T-cell (primary cell): Measurements from ENCODE around the gene CHRNA4. TPM values are rescaled to one million over a fixed set of nuclear protein-coding genes. Genes with fewer than 3 reads are reported as not detected.

Experiments
- ATAC-seq, 4 experiments: fragments of 200-7000 bp in 3 of 4; fragments of 150-1000 bp in 1 of 4; cut with Tn5 transposase; replicated peaks in 1 of 4; 1 replicate in 3 of 4; 2 replicates in 1 of 4; pipeline ENCODE4 v1.10.0; 2021; ENCODE audit warnings: moderate library complexity in 3 of 4, mild to moderate bottlenecking in 2 of 4, moderate number of reproducible peaks in 1 of 4
- CTCF ChIA-PET, 2 donors: fragments of 300-600 bp; sonication (Branson Sonifier 250); formaldehyde crosslinking; loops; one replicate each; lab custom pipeline; 2022; ENCODE audit warnings: antibody characterized with exemption in 2 of 2; lab: Charles Lee
- POLR2A ChIA-PET, 2 donors: fragments of 300-600 bp; sonication (Branson Sonifier 250); formaldehyde crosslinking; loops; one replicate each; lab custom pipeline; 2022; ENCODE audit warnings: antibody characterized with exemption in 2 of 2; lab: Charles Lee
- DNase-seq, 35 experiments: peaks; one replicate each; pipeline versions ENCODE4 v3.0.0 to v3.0.0-alpha.2; 2013 to 2023
- H3K27ac ChIP-seq: one replicate; pipeline ENCODE4 v1.5.1; 2013; ENCODE audit warnings: low read length
- H3K27me3 ChIP-seq, 2 experiments: replicated peaks in 1 of 2; 1 replicate in 1 of 2; 2 replicates in 1 of 2; pipeline versions ENCODE4 v1.6.1 to v1.7.0; 2013; ENCODE audit warnings: low read length in 1 of 2, mixed read lengths in 1 of 2; ENCODE audit not compliant: control insufficient read depth in 2 of 2, insufficient read depth in 2 of 2; ENCODE audit errors: extremely low read depth in 1 of 2
- H3K36me3 ChIP-seq, 2 donors: 1 replicate in 1 of 2; 2 replicates in 1 of 2; pipeline versions ENCODE4 v1.6.1 to v1.7.0; 2013; ENCODE audit warnings: low read length in 1 of 2; ENCODE audit not compliant: control insufficient read depth in 2 of 2, insufficient read depth in 1 of 2; ENCODE audit errors: extremely low read depth in 1 of 2
- H3K4me1 ChIP-seq, 2 experiments: 1 replicate in 1 of 2; 2 replicates in 1 of 2; pipeline versions ENCODE4 v1.6.1 to v1.7.0; 2013; ENCODE audit warnings: low read length in 2 of 2, mixed read lengths in 1 of 2; ENCODE audit not compliant: insufficient read depth in 2 of 2, control insufficient read depth in 1 of 2; ENCODE audit errors: extremely low read depth in 1 of 2
- H3K4me3 ChIP-seq, 2 donors: 1 replicate in 1 of 2; 2 replicates in 1 of 2; pipeline versions ENCODE4 v1.5.1 to v1.7.0; 2013; ENCODE audit warnings: mild to moderate bottlenecking in 2 of 2, low read length in 1 of 2, moderate library complexity in 1 of 2; ENCODE audit not compliant: control insufficient read depth in 1 of 2; ENCODE audit errors: extremely low read depth in 1 of 2
- H3K9me3 ChIP-seq: 2 replicates; pipeline ENCODE4 v1.7.0; 2013
- H3K27ac Mint-ChIP-seq, 2 donors: one replicate each; pipeline ENCODE4 v1.8.0; 2020 to 2021; ENCODE audit warnings: mild to moderate bottlenecking in 2 of 2, mixed read lengths in 2 of 2
- H3K27me3 Mint-ChIP-seq, 2 donors: one replicate each; pipeline ENCODE4 v1.8.0; 2021 to 2022; ENCODE audit warnings: mixed read lengths in 2 of 2
- H3K36me3 Mint-ChIP-seq: one replicate; pipeline ENCODE4 v1.8.0; 2021; ENCODE audit warnings: mixed read lengths
- H3K4me1 Mint-ChIP-seq, 3 donors: one replicate each; pipeline ENCODE4 v1.8.0; 2020 to 2022; ENCODE audit warnings: mixed read lengths in 3 of 3, mild to moderate bottlenecking in 1 of 3
- H3K4me3 Mint-ChIP-seq, 3 donors: one replicate each; pipeline ENCODE4 v1.8.0; 2020 to 2022; ENCODE audit warnings: mild to moderate bottlenecking in 3 of 3, mixed read lengths in 3 of 3, moderate library complexity in 3 of 3
- H3K9me3 Mint-ChIP-seq, 3 donors: one replicate each; pipeline ENCODE4 v1.8.0; 2020 to 2022; ENCODE audit warnings: mixed read lengths in 3 of 3
- WGBS: methylation state at CpG from one replicate; pipeline ENCODE4 v1.1.5; 2013; ENCODE audit warnings: missing lambda C conversion rate; ENCODE audit not compliant: insufficient coverage; 5-methylcytosine and 5-hydroxymethylcytosine counted together
- total RNA-seq, 35 experiments: library from RNA in 6 of 35; stranded (reverse) in 6 of 35; fragments of 120-200 nt in 1 of 35; gene quantifications; one replicate each; pipeline versions ENCODE4 v1.2.1 to v1.2.4 and lab custom pipeline; 2013 to 2026

CHRNA4 gene
- not detected for total RNA-seq
- not detected for total RNA-seq (2013)
- 0 to 0.19 (median 0) reads per million in 29 experiments for total RNA-seq (lab: John Stamatoyannopoulos, UW)

DNA sequence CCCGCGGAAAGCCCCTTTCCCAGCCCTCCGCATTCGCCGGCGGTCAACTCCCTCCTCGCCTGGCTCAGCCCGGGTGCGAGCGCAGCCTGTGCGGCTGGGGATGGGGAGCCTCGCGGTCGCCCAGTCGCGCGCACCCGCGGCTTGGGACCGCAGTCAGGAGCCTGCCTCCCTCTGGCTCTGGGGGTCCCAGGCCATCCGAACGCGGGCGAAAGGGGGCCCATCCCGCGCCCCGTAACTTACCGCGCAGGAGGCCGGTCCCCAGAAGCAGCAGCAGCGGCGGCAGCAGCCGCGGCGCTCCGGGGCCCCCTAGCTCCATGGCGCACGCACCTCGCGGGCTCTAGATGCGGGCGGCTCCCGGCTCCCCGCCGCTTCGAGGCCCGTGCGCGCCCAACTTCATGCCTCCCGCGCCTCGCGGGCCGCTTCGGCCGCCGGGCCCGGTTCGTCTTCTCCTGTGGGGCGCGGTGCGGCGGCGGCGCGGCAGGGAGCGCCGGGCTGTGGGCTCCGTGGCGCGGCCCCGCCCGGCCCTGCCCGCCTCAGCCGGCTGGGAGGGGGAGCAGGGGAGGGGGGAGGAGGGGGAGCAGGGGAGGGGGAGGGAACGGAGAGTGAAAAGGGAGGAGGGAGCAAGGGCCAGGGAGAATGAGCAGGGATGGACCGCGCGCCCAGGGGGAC lies at the start of gene CHRNA4:
Gene CHRNA4, minus strand, starts transcription at position 500 of the 669 bp plus-strand sequence. Its CDS starts 184 bp downstream, at position 316.
- Mint-ChIP-seq H3K9me3 (no peaks in the 10 kb centered on the region), H3K36me3 (no peaks in the 10 kb centered on the region), H3K27me3 (peaks cover 16 to 36% of the 10 kb centered on the region in 2 donors), H3K4me3 (no peak within 1 kb of the TSS), H3K4me1 (peaks cover 0 to 7% (median 3%) of the 10 kb centered on the region in 3 donors), H3K27ac (no peak within 1 kb of the TSS)
- ChIA-PET CTCF (no interaction called here), POLR2A (no interaction called here)
- 11% methylated on average over 59 of the region's 79 CpGs for whole genome bisulfite sequencing
- Histone ChIP-seq H3K27me3 (peaks cover 0 to 90% of the 10 kb centered on the region in 2 experiments), H3K9me3 (no peaks in the 10 kb centered on the region), H3K4me3 (no peak within 1 kb of the TSS), H3K4me1 (peaks cover 0 to 7% of the 10 kb centered on the region in 2 experiments), H3K27ac (no peak within 1 kb of the TSS), H3K36me3 (no peaks in the 10 kb centered on the region)
- ATAC-seq (no peak), DNase-seq (no peak)

DNA sequence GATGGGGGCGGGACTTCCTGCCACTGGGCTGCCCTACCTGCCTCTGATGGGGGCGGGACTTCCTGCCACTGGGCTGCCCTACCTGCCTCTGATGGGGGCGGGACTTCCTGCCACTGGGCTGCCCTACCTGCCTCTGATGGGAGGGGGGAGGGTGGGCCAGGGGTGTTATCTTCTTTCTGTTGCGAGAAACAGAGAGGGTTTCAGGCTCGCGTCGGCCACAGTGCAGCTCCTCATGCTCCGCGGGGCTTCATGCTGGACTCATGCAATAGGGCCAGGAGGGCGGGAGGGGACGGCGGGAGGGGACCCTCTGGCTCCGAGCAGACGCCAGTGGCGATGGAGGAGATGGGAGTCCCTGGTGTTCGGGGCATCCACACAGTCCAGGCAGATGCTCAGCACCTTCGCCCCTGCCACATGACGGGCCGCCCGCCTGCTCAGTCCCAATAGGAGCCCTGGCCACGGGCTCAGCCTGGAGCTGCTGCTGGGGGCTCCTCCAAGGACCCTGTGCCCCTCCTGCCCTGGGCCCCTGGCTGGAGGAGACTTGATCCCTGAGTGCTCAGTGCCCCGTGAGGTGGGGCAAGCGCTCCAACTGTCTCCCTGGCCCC lies 48.8 kb upstream of the CHRNA4 start:
- peaks cover 0 to 15% of the 10 kb centered on the region in 2 experiments for H3K4me1 ChIP-seq
- H3K9me3 ChIP-seq: no peaks in the 10 kb centered on the region
- no peaks in the 10 kb centered on the region for H3K36me3 ChIP-seq
- ChIA-PET POLR2A (no interaction called here), CTCF (no interaction called here)
- no peak overlapping the region for H3K27ac ChIP-seq
- Mint-ChIP-seq H3K27me3 (peaks cover 4 to 8% of the 10 kb centered on the region in 2 donors), H3K4me3 (no peak overlapping the region), H3K36me3 (no peaks in the 10 kb centered on the region), H3K9me3 (no peaks in the 10 kb centered on the region), H3K27ac (no peak overlapping the region), H3K4me1 (peaks cover 3 to 10% (median 9%) of the 10 kb centered on the region in 3 donors)
- WGBS: 95% methylated on average over 20 of the region's 23 CpGs
- H3K27me3 ChIP-seq: peaks cover 0 to 42% of the 10 kb centered on the region in 2 experiments
- ATAC-seq (no peak), DNase-seq (no peak)
- no peak overlapping the region for H3K4me3 ChIP-seq

DNA sequence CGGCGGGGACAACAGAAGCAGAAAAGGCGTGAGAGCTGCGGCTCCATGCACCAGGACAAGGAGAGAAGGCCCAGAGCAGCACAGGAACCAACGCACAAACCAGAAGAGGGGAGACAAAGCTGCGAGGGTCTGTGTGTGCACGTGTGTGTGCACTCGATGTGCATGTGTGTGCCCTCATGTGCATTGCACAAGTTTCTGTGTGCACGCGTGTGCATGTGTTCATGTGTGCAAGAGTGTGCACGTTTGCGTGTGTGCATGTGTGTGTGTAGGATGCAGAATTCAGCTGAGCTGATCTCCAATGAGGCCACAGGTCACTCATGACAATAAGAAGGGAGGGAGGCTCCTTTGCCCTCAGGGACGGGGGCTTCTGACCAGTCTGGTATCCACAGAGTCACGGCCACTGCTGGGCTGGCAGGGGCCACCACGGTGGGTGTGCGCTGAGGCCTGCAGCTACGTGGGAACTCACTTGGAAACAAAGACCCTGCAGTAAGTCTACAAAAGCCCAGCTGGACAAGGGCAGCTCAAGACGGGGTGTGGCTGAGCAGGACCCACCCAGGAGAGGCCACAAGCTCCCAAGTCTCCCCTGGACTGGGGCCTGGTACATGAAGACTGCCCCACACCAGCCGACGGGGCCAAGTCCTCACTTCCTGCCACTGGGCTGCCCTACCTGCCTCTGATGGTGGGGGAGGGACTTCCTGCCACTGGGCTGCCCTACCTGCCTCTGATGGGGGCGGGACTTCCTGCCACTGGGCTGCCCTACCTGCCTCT lies 48.1 kb upstream of the CHRNA4 start:
- ChIA-PET CTCF (no interaction called here), POLR2A (no interaction called here)
- Histone ChIP-seq H3K36me3 (no peaks in the 10 kb centered on the region), H3K4me1 (peaks cover 0 to 15% of the 10 kb centered on the region in 2 experiments), H3K27ac (no peak overlapping the region), H3K9me3 (no peaks in the 10 kb centered on the region), H3K27me3 (peaks cover 0 to 35% of the 10 kb centered on the region in 2 experiments), H3K4me3 (no peak overlapping the region)
- peaks cover 4 to 7% of the 10 kb centered on the region in 2 donors for H3K27me3 Mint-ChIP-seq
- no peak overlapping the region for H3K4me3 Mint-ChIP-seq
- WGBS: 89% methylated on average over 17 of the region's 21 CpGs
- H3K27ac Mint-ChIP-seq: no peak overlapping the region
- ATAC-seq (peak in 2 of 4 experiments; percentile 38 to 58), DNase-seq (peak in 7 of 35 experiments; percentile 6 to 29 (median 17))
- H3K4me1 Mint-ChIP-seq: peaks cover 3 to 10% (median 9%) of the 10 kb centered on the region in 3 donors
- no peaks in the 10 kb centered on the region for H3K9me3 Mint-ChIP-seq
- no peaks in the 10 kb centered on the region for H3K36me3 Mint-ChIP-seq

DNA sequence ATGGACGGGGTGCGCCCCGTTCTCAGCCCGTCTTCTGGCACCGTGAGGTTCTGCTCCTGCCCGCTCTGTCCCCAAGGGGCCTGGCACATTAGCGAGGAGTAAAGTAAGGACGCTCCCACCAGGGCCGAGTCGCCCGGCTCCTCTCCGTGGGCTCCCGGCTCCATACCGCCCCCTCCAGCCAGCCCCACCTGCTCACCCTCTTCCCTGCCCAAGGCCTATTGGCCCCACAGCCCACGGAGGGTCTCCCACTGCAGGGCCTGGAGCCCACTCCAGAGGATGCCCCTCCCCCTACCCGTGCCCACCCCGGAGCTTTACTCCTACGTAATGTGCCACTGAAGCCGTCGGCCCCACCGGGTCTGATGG lies 47.5 kb upstream of the CHRNA4 start:
- Histone ChIP-seq H3K4me1 (peaks cover 0 to 15% of the 10 kb centered on the region in 2 experiments), H3K9me3 (no peaks in the 10 kb centered on the region), H3K36me3 (no peaks in the 10 kb centered on the region), H3K27ac (no peak overlapping the region), H3K4me3 (no peak overlapping the region), H3K27me3 (peaks cover 0 to 29% of the 10 kb centered on the region in 2 experiments)
- Mint-ChIP-seq H3K27ac (no peak overlapping the region), H3K36me3 (no peaks in the 10 kb centered on the region), H3K9me3 (no peaks in the 10 kb centered on the region), H3K4me3 (no peak overlapping the region), H3K4me1 (peaks cover 3 to 10% (median 9%) of the 10 kb centered on the region in 3 donors), H3K27me3 (peaks cover 4 to 7% of the 10 kb centered on the region in 2 donors)
- ATAC-seq (no peak), DNase-seq (no peak)
- ChIA-PET POLR2A (no interaction called here), CTCF (no interaction called here)
- 96% methylated on average over 20 of the region's 21 CpGs for WGBS

DNA sequence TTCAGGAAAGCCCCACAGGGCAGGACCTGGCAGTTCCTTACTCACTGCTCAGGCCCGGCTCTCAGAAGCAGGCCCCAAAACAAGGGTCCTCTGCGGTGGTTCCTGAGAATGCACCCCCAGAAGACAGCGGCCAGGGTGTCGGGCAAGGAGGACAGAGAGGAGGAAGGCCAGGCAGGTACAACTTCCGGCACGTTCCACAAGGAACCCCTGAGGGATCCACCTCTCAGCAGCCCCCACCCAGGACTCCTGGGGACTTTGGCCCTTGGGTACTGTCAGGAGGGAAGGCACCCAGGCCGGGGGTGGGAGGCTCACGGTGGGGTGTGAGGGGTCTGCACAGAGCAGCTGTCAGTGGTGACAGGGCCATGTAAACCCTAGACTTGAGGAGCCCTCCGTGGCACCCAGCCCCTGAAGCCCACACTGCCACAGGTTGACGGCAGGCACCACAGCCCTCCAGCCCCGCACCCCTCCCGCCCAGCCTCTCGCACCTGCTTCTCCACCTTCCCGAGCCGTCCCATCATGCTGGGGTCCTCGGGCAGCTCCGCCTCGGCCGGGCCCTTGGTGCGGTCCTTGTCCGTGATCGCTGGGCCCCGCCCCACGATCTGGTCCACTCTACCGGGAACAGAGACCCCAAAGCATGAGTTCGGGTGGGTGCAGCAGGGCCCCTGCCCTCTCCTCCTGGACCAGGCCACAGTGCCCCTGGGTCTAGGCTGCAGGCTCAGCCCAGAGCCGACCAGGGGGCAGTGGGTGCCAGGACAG lies 47.0 kb upstream of the CHRNA4 start:
- Mint-ChIP-seq H3K9me3 (no peaks in the 10 kb centered on the region), H3K4me3 (no peak overlapping the region), H3K27ac (no peak overlapping the region), H3K36me3 (no peaks in the 10 kb centered on the region), H3K27me3 (peaks cover 4 to 7% of the 10 kb centered on the region in 2 donors), H3K4me1 (peaks cover 3 to 10% (median 9%) of the 10 kb centered on the region in 3 donors)
- peaks cover 0 to 24% of the 10 kb centered on the region in 2 experiments for H3K27me3 ChIP-seq
- no peak overlapping the region for H3K27ac ChIP-seq
- POLR2A ChIA-PET: no interaction called here
- 92% methylated on average over 22 of the region's 27 CpGs for WGBS
- no peak overlapping the region for H3K4me3 ChIP-seq
- ATAC-seq: no peak
- CTCF ChIA-PET: no interaction called here
- DNase-seq: no peak
- H3K36me3 ChIP-seq: no peaks in the 10 kb centered on the region
- H3K4me1 ChIP-seq: peaks cover 0 to 15% of the 10 kb centered on the region in 2 experiments
- no peaks in the 10 kb centered on the region for H3K9me3 ChIP-seq
